Measurements from ENCODE around the gene LEF1.
A peak's percentile ranks its signal among the peaks of the same experiment; 100 is the strongest.

The LEF1 gene

GRCh38 chr4:108168671-108169523 is at the start of gene LEF1:
LEF1 (minus strand) TSS chr4:108168932; CDS start chr4:108167767, 1,165 bp downstream.
- peak; percentile 29 for DNase-seq

GRCh38 chr4:108216510-108216909 is 47.8 kb upstream of the LEF1 start:
- no peak for DNase-seq

- no peak for DNase-seq
Measured at GRCh38 chr4:108215055-108215454, 46.3 kb upstream of the LEF1 start.

GRCh38 chr4:108213723-108214122 is 45.0 kb upstream of the LEF1 start:
- no peak for DNase-seq

- DNase-seq = no peak
Measured at GRCh38 chr4:108213308-108213707, 44.6 kb upstream of the LEF1 start.

GRCh38 chr4:108210989-108211835 is 42.5 kb upstream of the LEF1 start:
- no peak for DNase-seq

GRCh38 chr4:108209489-108209888 is 40.8 kb upstream of the LEF1 start:
- no peak for DNase-seq

GRCh38 chr4:108205859-108206258 is 37.1 kb upstream of the LEF1 start:
- DNase-seq = no peak

- no peak for DNase-seq
Measured at GRCh38 chr4:108204518-108204917, 35.8 kb upstream of the LEF1 start.

GRCh38 chr4:108203377-108203776 is 34.6 kb upstream of the LEF1 start:
- no peak for DNase-seq

GRCh38 chr4:108201774-108202173 is 33.0 kb upstream of the LEF1 start:
- DNase-seq = no peak

- no peak for DNase-seq
Measured at GRCh38 chr4:108199881-108200280, 31.1 kb upstream of the LEF1 start.

- DNase-seq = no peak
Measured at GRCh38 chr4:108193886-108194672, 25.3 kb upstream of the LEF1 start.

GRCh38 chr4:108192935-108193334 is 24.2 kb upstream of the LEF1 start:
- DNase-seq = no peak

GRCh38 chr4:108192056-108192455 is 23.3 kb upstream of the LEF1 start:
- no peak for DNase-seq

- no peak for DNase-seq
Measured at GRCh38 chr4:108191269-108191914, 22.7 kb upstream of the LEF1 start.

- no peak for DNase-seq
Measured at GRCh38 chr4:108188770-108189169, 20.0 kb upstream of the LEF1 start.

GRCh38 chr4:108185252-108185651 is 16.5 kb upstream of the LEF1 start:
- no peak for DNase-seq

- DNase-seq = no peak
Measured at GRCh38 chr4:108184453-108185049, 15.8 kb upstream of the LEF1 start.

GRCh38 chr4:108181704-108182103 is 13.0 kb upstream of the LEF1 start:
- peak; percentile 28 for DNase-seq

GRCh38 chr4:108180513-108180912 is 11.8 kb upstream of the LEF1 start:
- no peak for DNase-seq

GRCh38 chr4:108175966-108176365 is 7.2 kb upstream of the LEF1 start:
- no peak for DNase-seq

All from hematopoietic multipotent progenitor cell treated with erythropoietin and hydrocortisone succinate and interleukin-3 and kit ligand, for 8 days (in vitro differentiated cells).